MM.1S (cell line): ENCODE results near the gene NLRP6.
A peak's percentile ranks its signal among the peaks of the same experiment; 100 is the strongest.
"Not testable (repeated sequence)": the region's sequence is repeated elsewhere in the genome, so short reads cannot be mapped to it uniquely, and the experiment has no call there.

Experiments
- DNase-seq: peaks from one replicate; pipeline ENCODE4 v3.0.0-alpha.2; 2015
- H2AFZ ChIP-seq: fragments of 300-600 bp; sonication (generic); 2 replicates; pipeline ENCODE4 v1.6.0; 2016; ENCODE audit warnings: antibody characterized with exemption, low read length
- H3F3A ChIP-seq: fragments of 300-600 bp; sonication (generic); 2 replicates; pipeline ENCODE4 v1.6.1; 2016; ENCODE audit warnings: mild to moderate bottlenecking, antibody characterized with exemption, low read length, moderate library complexity, mixed read lengths; ENCODE audit not compliant: insufficient read depth
- H3K27ac ChIP-seq: fragments of 300-600 bp; sonication (generic); 2 replicates; pipeline ENCODE4 v1.5.1; 2016; ENCODE audit warnings: mild to moderate bottlenecking, low read length
- H3K27me3 ChIP-seq: fragments of 300-600 bp; sonication (generic); replicated peaks from 2 replicates; pipeline ENCODE4 v1.6.0; 2016; ENCODE audit warnings: low read length; ENCODE audit not compliant: insufficient read depth
- H3K36me3 ChIP-seq: fragments of 300-600 bp; sonication (generic); replicated peaks from 2 replicates; pipeline ENCODE4 v1.6.1; 2016; ENCODE audit warnings: mild to moderate bottlenecking, low read length, mixed read lengths; ENCODE audit not compliant: insufficient read depth
- H3K4me1 ChIP-seq: fragments of 300-600 bp; sonication (generic); 2 replicates; pipeline ENCODE4 v1.6.1; 2016; ENCODE audit warnings: low read length, mixed read lengths
- H3K4me2 ChIP-seq: fragments of 300-600 bp; sonication (generic); 2 replicates; pipeline ENCODE4 v1.6.0; 2016; ENCODE audit warnings: low read depth, low read length
- H3K4me3 ChIP-seq: fragments of 300-600 bp; sonication (generic); 2 replicates; pipeline ENCODE4 v1.5.1; 2016; ENCODE audit warnings: low read length, mixed read lengths
- H3K79me2 ChIP-seq: fragments of 300-600 bp; sonication (generic); 2 replicates; pipeline ENCODE4 v1.6.1; 2016; ENCODE audit warnings: mixed run types, low read length, mixed read lengths
- H3K9ac ChIP-seq: fragments of 300-600 bp; sonication (generic); 2 replicates; pipeline ENCODE4 v1.6.1; 2016; ENCODE audit warnings: low read length, mixed read lengths
- H3K9me2 ChIP-seq: fragments of 300-600 bp; sonication (generic); replicated peaks from 2 replicates; pipeline ENCODE4 v1.6.1; 2016; ENCODE audit warnings: mild to moderate bottlenecking, low read length, mixed read lengths; ENCODE audit not compliant: insufficient read depth
- H3K9me3 ChIP-seq: fragments of 300-600 bp; sonication (generic); replicated peaks from 2 replicates; pipeline ENCODE4 v1.6.1; 2016; ENCODE audit warnings: mild to moderate bottlenecking, low read length, mixed read lengths; ENCODE audit not compliant: insufficient read depth
- H4K20me1 ChIP-seq: fragments of 300-600 bp; sonication (generic); 2 replicates; pipeline ENCODE4 v1.6.1; 2016; ENCODE audit warnings: mild to moderate bottlenecking, low read length, moderate library complexity, mixed read lengths; ENCODE audit not compliant: insufficient read depth
- CTCF ChIP-seq: fragments of 300-600 bp; sonication (generic); IDR thresholded peaks from 2 replicates; pipeline ENCODE4 v1.5.1; 2016; ENCODE audit warnings: antibody characterized with exemption, low read length, mixed read lengths
- EZH2 ChIP-seq: fragments of 300-600 bp; sonication (generic); optimal IDR thresholded peaks from 2 replicates; pipeline ENCODE3; 2017; ENCODE audit warnings: low read depth, mild to moderate bottlenecking, antibody characterized with exemption, low read length, mixed read lengths
- EZH2phosphoT487 ChIP-seq: fragments of 300-600 bp; sonication (generic); IDR thresholded peaks from 2 replicates; pipeline ENCODE4 v1.6.1; 2018; ENCODE audit warnings: antibody characterized with exemption, low read length

Gene NLRP6

GRCh38 chr11:236774-237767, 41.1 kb upstream of the NLRP6 start, which contains the start of gene PSMD13:
TSS of gene PSMD13 (plus strand) at chr11:236976. CDS start at chr11:237050, 74 bp downstream.
- H3K9me2 ChIP-seq, result no peaks in the 10 kb centered on the region
- peak within 1 kb of the TSS; percentile 93 for H3K9ac ChIP-seq
- H3K4me3 ChIP-seq, result peak within 1 kb of the TSS; percentile 94
- peak within 1 kb of the TSS; percentile 80 for H2AFZ ChIP-seq
- no peaks in the 10 kb centered on the region for H3K27me3 ChIP-seq
- no peaks in the 10 kb centered on the region for H3K9me3 ChIP-seq
- no peak for TF ChIP-seq EZH2
- TF ChIP-seq CTCF, result no peak
- TF ChIP-seq EZH2phosphoT487, result no peak
- H3K79me2 ChIP-seq, result peaks cover 50% of the 10 kb centered on the region
- H3F3A ChIP-seq, result peaks cover 4% of the 10 kb centered on the region; the same call in 1 of the 2 replicates
- peak within 1 kb of the TSS; percentile 92 for H3K27ac ChIP-seq
- peaks cover 12% of the 10 kb centered on the region for H3K4me1 ChIP-seq
- no peaks in the 10 kb centered on the region for H4K20me1 ChIP-seq
- peaks cover 2% of the 10 kb centered on the region; the same call in 1 of the 2 replicates for H3K36me3 ChIP-seq
- H3K4me2 ChIP-seq, result peak within 1 kb of the TSS; percentile 91
- DNase-seq, result peak; percentile 86

- not testable (repeated sequence) for H3K9me2 ChIP-seq, H2AFZ ChIP-seq, H3F3A ChIP-seq, H4K20me1 ChIP-seq, H3K36me3 ChIP-seq, H3K9ac ChIP-seq, H3K9me3 ChIP-seq, DNase-seq, H3K27me3 ChIP-seq, H3K27ac ChIP-seq
- peaks cover 12% of the 10 kb centered on the region for H3K4me1 ChIP-seq
- H3K4me3 ChIP-seq, result peak overlapping the region; percentile 94; the same call in 1 of the 2 replicates
- peak overlapping the region; percentile 91; the same call in 1 of the 2 replicates for H3K4me2 ChIP-seq
- peaks cover 59% of the 10 kb centered on the region for H3K79me2 ChIP-seq
Measured at GRCh38 chr11:238346-238745, 39.9 kb upstream of the NLRP6 start.

GRCh38 chr11:240315-240714, 37.9 kb upstream of the NLRP6 start:
- Histone ChIP-seq H3K79me2 (peaks cover 66% of the 10 kb centered on the region), H3K9me2 (no peaks in the 10 kb centered on the region), H3K27ac (no peak overlapping the region), H3K4me1 (peaks cover 11% of the 10 kb centered on the region), H3K9me3 (no peaks in the 10 kb centered on the region), H3K4me2 (no peak overlapping the region), H3K36me3 (peaks cover 14% of the 10 kb centered on the region), H3K4me3 (no peak overlapping the region), H4K20me1 (no peaks in the 10 kb centered on the region), H2AFZ (no peak overlapping the region), H3K9ac (no peak overlapping the region), H3F3A (peaks cover 4% of the 10 kb centered on the region; the same call in 1 of the 2 replicates), H3K27me3 (no peaks in the 10 kb centered on the region)
- no peak for DNase-seq
- no peak for TF ChIP-seq CTCF
- TF ChIP-seq EZH2, result no peak
- TF ChIP-seq EZH2phosphoT487, result no peak

- peaks cover 66% of the 10 kb centered on the region for H3K79me2 ChIP-seq
- peaks cover 8% of the 10 kb centered on the region for H3K4me1 ChIP-seq
- H3K27ac ChIP-seq, result no peak overlapping the region
- DNase-seq, result no peak
- H3K9me2 ChIP-seq, result no peaks in the 10 kb centered on the region
- peaks cover 14% of the 10 kb centered on the region for H3K36me3 ChIP-seq
- TF ChIP-seq EZH2phosphoT487 (no peak), EZH2 (no peak), CTCF (no peak)
- H3K9ac ChIP-seq, result no peak overlapping the region
- peaks cover 1% of the 10 kb centered on the region; the same call in 1 of the 2 replicates for H3F3A ChIP-seq
- H2AFZ ChIP-seq, result no peak overlapping the region
- H3K4me2 ChIP-seq, result no peak overlapping the region
- H4K20me1 ChIP-seq, result no peaks in the 10 kb centered on the region
- H3K27me3 ChIP-seq, result no peaks in the 10 kb centered on the region
- H3K9me3 ChIP-seq, result no peaks in the 10 kb centered on the region
- H3K4me3 ChIP-seq, result no peak overlapping the region
Measured at GRCh38 chr11:241634-242033, 36.6 kb upstream of the NLRP6 start.
